HG03097 (cell line): Measurements from ENCODE around the gene C1orf115.
"Not testable (repeated sequence)": the region's sequence is repeated elsewhere in the genome, so short reads cannot be mapped to it uniquely, and the experiment has no call there.

Experiments used
- ATAC-seq: cut with Tn5 transposase; IDR thresholded peaks from one replicate; pipeline ENCODE4 v1.9.1; 2021; ENCODE audit not compliant: unreplicated experiment, low FRiP score

Gene C1orf115

DNA sequence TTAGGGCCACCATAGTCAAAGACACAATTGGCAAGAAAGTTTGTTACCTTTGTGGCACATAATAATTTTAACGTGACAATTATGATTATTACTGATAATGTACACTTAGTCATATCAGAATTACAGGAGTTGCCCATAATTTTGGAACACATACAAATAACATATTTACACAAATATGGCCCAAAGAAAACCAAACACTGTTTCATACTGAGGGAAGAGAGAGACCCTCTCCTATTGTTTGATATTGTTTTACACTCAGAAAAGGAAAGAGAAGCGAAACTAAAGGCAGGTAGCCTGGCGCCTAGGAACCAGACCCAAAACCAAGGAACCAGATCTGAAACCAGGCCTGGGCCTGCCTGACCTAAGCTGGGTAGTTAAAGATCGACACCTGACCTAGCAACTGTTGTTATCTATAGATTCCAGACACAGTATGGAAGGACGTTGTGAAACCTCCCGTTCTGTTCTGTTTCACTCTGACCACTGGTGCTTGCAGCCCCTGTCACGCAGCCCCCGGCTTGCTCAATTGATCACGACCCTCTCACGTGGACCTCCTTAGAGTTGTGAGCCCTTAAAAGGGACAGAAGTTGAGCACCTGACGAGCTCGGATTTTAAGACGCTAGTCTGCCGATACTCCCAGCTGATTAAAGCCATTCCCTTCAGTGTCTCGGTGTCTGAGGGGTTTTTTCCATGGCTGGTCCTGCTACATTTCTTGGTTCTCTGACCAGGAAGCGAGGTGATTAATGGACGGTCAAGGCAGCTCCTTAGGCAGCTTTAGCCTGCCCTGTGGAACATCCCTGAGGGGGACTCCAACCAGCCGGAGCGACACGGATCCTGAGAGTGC, 27.9 kb downstream of the C1orf115 start:
- ATAC-seq: peak; percentile 70

DNA sequence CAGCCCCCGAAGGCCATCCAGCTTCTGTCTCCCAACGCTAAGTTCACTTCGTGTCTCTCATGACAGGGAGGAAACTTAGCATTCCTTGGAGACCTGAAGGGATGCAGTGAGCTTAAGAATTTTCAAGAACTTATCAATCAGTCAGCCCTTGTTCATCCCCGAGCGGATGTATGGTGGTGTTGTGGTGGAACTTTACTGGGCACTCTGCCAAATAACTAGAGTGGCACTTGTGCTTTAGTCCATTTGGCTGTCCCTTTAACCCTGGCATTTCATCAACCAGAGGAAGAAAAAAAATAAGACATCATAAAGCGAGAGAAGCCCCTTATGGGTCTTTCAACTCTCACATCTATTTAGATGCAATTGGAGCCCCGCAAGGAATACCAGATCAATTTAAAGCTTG, 31.1 kb downstream of the C1orf115 start:
- not testable (repeated sequence) for ATAC-seq

DNA sequence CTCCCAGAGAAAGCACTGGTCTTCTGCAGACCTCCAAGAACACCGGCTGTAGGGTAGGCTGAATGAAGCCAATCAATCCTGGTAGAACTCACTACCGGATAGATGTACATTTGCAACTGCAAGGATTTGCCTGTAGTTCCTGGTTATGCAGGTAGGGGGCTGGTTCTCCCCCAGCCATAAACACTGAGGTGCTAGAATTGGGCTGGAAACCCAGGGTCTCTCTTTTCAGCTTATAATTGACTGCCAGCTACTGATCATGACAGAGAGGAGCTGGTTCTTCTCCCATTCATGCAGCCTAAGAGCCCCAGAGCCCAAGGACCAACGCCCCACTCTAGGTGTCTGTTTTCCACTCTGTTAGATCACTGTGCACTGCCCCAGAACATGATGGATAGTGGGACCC, 36.5 kb downstream of the C1orf115 start:
- no peak for ATAC-seq

DNA sequence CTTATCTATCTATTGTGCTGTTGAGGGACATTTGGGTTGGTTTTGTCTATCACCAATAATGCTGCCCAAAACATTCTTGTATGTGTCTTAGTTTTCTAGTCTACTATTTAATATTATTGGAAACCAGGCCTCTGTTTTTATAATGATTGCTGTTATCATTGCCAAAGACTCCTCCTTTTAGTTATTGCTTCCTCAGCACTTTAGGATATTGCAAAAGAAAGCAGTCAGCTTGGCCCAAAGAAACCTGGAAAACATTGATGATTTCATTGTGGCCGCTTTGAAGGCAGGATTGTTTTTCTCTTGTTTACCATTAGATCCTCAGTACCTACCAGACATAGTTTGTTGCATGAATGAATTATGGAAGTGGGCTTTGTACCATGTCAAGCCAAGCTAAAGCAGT, 37.4 kb downstream of the C1orf115 start:
- no peak for ATAC-seq

DNA sequence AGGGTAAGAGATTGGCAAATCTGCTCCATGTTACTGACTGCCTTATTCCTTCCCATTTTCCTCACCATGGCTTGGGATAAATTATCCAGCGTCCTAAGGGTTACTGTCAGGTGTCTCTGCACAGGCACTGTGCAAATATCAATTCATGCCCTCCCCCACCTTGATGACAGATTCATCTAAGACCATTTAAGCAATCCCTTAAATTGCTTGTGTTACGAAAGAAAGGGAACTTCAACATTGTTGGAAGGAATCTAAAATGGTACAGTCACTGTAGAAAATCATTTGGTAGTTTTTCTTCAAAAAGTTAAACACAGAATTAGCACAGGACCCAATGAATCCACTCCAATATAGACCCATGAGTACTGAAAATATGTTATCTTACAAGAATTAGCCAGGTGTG, 40.3 kb downstream of the C1orf115 start:
- no peak for ATAC-seq

DNA sequence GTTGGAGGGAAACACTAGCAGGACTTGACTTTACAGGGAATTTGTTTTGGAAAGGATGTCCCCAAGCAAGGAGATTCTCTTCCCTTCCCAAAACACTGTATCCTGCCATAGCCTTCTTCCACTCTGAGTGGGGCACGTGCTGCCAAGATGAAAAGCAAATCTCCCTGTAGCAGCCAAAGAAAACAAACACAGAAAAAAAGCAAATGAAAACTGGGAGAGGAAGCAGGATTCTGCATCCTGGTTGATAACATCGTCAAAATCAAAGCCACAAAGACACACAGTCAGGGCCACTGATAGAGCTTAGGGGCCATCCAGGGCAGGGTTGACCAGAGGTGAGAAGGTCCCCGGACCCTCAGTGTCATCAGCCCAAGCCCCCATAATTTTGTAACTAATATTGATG, 42.0 kb downstream of the C1orf115 start:
- ATAC-seq: no peak

DNA sequence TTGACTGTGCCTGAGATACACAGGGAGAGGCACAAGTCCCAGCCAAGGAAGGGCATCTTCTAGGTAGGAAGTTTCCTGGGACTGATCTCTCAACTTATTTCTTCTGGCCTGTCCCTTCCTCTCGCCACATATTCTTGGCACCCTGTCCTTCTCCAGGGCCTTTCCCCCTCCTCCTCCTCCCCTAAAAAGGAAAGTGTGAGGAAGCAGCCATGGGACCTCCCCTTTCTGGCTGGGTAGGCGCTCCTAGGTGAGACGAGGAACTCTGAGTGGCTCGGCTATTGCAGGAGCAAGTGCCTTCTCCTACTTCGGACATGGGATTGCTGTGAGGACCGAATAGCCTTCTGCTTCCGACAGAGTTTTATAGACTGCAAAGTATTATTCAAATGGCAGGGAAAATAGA, 42.5 kb downstream of the C1orf115 start:
- no peak for ATAC-seq

DNA sequence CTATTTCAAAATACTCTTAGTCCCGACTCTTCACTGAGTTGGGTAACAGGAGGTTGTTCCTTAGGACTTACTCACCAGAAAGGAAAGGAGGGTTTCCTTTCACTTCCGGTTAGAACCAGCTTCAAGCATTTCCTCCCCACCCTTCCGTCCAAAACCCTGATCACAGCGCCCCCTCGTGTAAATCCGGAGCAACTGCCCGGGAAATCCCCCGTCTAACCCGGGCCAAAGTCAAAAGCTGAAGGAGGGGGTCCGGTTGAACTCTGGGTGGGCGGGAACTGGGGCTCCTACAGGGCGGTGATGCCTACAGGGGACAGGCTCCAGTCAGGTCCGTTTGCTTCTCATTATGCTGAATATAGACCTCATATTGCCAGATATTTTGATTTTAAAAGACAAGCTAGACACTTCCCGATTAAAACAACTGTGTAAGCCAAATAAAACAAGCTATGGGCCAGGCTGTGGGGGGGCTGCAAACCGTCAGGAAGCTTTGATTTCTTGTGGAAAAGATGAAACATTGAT, 43.0 kb downstream of the C1orf115 start:
- ATAC-seq: peak; percentile 94

DNA sequence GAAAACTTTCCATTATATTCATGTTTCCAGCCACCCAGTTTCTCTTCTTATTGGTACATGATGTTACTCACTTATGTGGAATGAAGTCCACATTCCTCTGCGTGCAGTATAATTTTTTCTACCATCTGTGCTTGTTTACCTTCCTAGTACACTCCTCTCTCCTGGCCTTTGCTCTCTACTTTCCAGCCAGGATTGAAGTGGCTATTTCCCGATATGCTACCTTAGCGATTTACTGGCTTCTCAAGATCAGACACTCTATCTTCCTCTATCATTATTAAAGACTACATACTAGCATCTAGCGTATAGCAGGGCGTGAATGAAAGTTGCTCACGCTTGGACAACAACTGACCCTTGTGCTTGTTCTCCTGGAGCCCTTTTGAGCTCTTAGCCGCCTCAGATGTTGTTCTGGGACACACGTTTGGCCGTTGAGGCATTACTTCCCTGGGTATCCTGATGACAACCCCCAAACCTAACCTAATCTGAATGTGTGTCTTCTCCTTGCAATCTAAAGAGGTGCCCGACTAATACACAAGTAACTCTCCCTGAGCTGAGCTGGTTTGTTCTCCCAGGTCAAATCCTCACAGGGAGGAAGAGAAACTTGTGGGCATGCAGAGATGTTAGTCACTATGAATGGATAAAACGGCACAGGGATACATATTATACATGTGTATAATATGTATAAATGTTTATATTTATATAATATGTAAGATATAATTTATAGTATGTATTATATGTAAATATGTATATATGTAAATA, 44.6 kb downstream of the C1orf115 start:
- ATAC-seq: no peak

DNA sequence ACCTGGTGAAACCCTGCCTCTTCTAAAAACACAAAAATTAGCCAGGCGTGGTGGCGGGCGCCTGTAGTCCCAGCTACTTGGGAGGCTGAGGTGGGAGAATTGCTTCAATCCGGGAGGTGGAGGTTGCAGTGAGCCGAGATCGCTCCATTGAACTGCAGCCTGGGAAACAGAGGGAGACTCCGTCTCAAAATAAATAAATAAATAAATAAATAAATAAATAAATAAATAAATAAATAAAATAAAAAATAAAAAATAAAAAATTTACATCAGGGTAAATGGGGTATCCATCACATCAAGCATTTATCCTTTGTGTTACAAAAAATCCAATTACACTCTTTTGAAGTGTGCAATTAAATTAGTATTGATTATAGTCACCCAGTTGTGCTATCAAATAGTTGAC, 46.1 kb downstream of the C1orf115 start:
- not testable (repeated sequence) for ATAC-seq

DNA sequence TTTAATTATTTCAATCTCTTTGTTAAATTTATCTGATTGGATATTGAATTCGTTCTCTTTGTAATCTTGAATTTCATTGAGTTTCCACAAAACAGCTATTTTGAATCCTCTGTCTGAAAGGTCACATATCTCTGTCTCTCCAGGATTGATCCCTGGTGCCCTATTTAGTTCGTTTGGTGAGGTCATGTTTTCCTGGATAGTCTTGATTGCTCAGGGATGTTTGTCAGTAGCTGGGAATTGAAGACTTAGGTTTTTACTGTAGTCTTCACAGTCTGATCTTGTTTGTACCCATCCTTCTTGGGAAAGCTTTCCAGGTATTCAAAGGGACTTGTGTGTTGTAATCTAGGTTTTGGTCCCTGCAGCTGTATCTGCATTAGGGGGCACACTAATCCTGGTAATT, 51.2 kb downstream of the C1orf115 start:
- no peak for ATAC-seq

DNA sequence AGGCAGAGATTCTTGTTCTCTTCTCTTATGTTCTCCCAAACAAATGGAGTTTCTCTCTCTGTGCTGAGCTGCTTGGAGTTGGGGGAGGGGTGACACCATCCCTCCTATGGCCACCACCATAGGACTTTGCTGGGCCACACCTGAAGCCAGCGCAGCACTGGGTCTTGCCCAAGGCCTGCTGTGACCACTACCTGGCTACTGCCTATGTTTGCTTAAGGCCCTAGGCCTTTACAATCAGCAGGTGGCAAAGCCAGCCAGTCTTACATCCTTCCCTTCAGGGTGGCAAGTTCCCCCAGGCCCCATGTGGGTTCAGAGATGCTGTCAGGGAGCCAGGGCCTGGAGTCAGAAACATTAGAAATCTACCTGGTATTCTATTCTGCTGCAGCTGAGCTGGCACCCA, 51.7 kb downstream of the C1orf115 start:
- ATAC-seq: no peak

DNA sequence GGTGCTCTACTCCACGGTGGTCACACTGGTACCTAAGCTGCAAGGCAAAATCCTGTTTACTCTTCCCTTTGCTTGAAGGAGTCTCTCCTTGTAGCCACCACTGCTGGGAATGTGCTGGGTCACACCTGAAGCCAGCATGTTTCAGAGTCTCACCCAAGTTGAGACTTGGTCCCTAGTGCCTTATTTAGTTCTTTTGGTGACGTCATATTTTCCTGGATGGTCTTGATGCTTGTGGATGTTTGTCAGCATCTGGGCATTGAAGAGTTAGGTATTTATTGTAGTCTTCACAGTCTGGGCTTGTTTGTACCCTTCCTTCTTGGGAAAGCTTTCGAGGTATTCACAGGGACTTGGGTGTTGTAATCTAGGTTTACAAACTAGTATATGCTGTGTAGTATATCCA, 52.4 kb downstream of the C1orf115 start:
- ATAC-seq: no peak

DNA sequence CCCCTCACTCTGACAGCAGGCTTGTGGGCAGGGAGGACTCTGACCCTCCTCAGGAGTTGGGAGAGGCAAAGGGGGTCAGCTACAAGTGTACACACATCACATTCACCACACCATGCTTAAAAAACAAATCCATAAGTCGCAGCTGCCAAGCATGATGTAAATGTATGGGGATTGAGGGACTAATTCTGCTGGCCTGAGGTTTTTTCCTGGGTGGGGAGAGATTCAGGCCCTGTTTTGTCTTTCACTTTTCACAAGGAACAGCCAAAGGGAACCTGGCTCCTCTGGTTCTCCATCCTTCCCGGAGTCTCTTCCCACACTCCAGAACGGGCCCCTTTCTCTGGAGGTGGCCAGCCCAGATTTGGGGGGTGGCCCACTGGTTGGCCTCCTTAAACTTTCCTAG, 56.7 kb downstream of the C1orf115 start:
- no peak for ATAC-seq

DNA sequence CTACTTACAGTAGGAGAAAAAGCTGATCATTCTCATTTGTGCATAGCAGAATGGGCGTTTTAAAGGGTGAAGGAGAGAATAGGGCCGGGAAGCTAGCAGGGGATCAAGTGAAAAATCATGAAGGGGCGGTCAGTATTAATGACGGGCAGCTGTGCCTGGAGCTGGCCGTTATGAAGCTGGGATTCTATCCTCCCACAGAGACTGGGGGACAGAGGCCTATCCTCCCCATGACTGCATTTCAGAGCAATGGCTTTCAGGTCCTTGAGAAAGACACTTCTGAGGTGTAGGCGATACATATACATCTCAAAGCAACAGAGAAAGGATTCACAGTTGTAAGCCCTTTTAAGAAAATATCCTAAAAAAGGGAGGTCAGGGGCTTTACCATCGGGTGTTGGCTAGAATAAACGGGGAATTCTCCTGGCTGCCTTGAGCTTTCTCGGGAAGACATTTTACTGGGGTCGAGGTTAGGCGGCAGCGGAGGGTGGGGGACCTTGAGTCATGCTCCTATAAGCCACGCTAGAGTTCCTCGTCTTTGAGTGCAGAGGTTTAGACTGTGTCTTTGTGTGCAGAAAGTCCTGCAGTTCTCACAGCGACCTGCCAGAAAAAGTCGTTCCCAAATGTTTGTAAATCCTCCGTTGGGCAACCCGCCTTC, 57.4 kb downstream of the C1orf115 start:
- ATAC-seq: peak; percentile 9

DNA sequence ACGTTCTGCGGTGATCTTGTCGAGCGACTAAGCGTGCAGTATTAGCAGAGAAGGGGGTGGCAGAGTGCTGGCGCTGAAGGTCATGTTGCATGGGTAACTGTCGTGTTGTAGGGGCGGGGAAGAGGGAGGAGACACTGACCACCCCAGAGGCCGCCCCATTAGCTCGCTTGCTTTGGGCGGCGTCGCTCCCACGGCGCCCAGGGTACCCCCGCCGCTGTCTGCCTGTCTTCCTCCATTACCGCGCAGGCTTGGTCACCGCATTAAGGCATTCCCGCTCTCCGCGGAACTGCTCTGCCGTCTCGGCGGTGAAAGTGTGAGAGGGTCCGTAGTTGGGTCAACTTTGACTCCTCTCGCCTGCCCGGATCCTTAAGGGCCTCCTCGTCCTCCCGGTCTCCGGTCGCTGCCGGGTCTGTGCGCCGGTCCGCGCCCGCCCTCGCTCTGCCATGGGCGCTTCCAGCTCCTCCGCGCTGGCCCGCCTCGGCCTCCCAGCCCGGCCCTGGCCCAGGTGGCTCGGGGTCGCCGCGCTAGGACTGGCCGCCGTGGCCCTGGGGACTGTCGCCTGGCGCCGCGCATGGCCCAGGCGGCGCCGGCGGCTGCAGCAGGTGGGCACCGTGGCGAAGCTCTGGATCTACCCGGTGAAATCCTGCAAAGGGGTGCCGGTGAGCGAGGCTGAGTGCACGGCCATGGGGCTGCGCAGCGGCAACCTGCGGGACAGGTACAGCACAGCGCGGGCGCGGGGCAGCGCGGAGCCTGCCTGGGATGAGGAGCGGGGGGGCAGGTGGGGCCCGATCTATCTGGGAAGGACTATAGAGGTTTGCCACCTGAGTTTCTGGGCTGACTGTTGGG, 58.1 kb downstream of the C1orf115 start, which contains the start of gene MTARC2:
Gene MTARC2, plus strand, starts transcription at position 234 of the 846 bp plus-strand sequence. Its CDS starts 210 bp downstream, at position 444.
- peak; percentile 83 for ATAC-seq
